WTC11 (cell line): ENCODE measurements around the gene AP1S1. TPM values are rescaled to one million over a fixed set of nuclear protein-coding genes. Genes with fewer than 3 reads are reported as not detected.

ENCODE experiments used
- ATAC-seq: fragments of 200-7000 bp; cut with Tn5 transposase; 2 replicates; pipeline ENCODE4 v1.10.0; 2021; ENCODE audit warnings: mild to moderate bottlenecking, moderate library complexity
- CTCF ChIA-PET: fragments of 300-600 bp; sonication (Branson Sonifier 250); formaldehyde crosslinking; loops from one replicate; lab custom pipeline; 2021; ENCODE audit warnings: antibody characterized with exemption; lab: Charles Lee
- POLR2A ChIA-PET: fragments of 350-600 bp; sonication (Branson Sonifier 250); formaldehyde crosslinking; loops from one replicate; lab custom pipeline; 2021; ENCODE audit warnings: antibody characterized with exemption; lab: Charles Lee
- DNase-seq: peaks from one replicate; pipeline ENCODE4 v3.0.0; 2021; ENCODE audit warnings: low spot score
- H3K27ac Mint-ChIP-seq: 2 replicates; pipeline ENCODE4 v1.8.0; 2021; ENCODE audit warnings: mixed read lengths
- H3K27me3 Mint-ChIP-seq: 2 replicates; pipeline ENCODE4 v1.8.0; 2021; ENCODE audit warnings: low read depth, mild to moderate bottlenecking, moderate library complexity, mixed read lengths
- H3K36me3 Mint-ChIP-seq: 2 replicates; pipeline ENCODE4 v1.8.0; 2021; ENCODE audit warnings: mixed read lengths
- H3K4me1 Mint-ChIP-seq: 2 replicates; pipeline ENCODE4 v1.8.0; 2022; ENCODE audit warnings: mixed read lengths
- H3K4me3 Mint-ChIP-seq: 2 replicates; pipeline ENCODE4 v1.8.0; 2021; ENCODE audit warnings: mild to moderate bottlenecking, moderate library complexity, mixed read lengths
- H3K9me3 Mint-ChIP-seq: 2 replicates; pipeline ENCODE4 v1.8.0; 2021; ENCODE audit warnings: mixed read lengths
- ATF1 ChIP-seq: sonication (generic); formaldehyde crosslinking; IDR thresholded peaks from 2 replicates; pipeline ENCODE4 v1.8.1; 2023; ENCODE audit warnings: mild to moderate bottlenecking, moderate library complexity, missing genetic modification reagents
- CREB1 ChIP-seq: sonication (generic); formaldehyde crosslinking; IDR thresholded peaks from 2 replicates; pipeline ENCODE4 v1.8.0; 2023; ENCODE audit warnings: mild to moderate bottlenecking, missing genetic modification reagents
- CTCF ChIP-seq: fragments of 200-600 bp; IDR thresholded peaks from 2 replicates; pipeline ENCODE4 v1.8.0; 2022; ENCODE audit warnings: antibody characterized with exemption
- E2F1 ChIP-seq: sonication (generic); formaldehyde crosslinking; IDR thresholded peaks from 2 replicates; pipeline ENCODE4 v1.8.0; 2022; ENCODE audit warnings: mild to moderate bottlenecking, missing genetic modification reagents
- E2F5 ChIP-seq: sonication (generic); formaldehyde crosslinking; IDR thresholded peaks from 2 replicates; pipeline ENCODE4 v1.8.1; 2022; ENCODE audit warnings: mild to moderate bottlenecking, moderate library complexity, missing genetic modification reagents
- ERG ChIP-seq: fragments of 250-450 bp; sonication (Bioruptor Pico); IDR thresholded peaks from 2 replicates; pipeline ENCODE4 v1.8.0; 2021; ENCODE audit warnings: mild to moderate bottlenecking
- FOXP1 ChIP-seq: sonication (generic); formaldehyde crosslinking; IDR thresholded peaks from 2 replicates; pipeline ENCODE4 v1.8.0; 2022; ENCODE audit warnings: missing genetic modification reagents, mild to moderate bottlenecking, moderate library complexity, borderline replicate concordance
- JAZF1 ChIP-seq: fragments of 250-450 bp; sonication (Bioruptor Pico); IDR thresholded peaks from 2 replicates; pipeline ENCODE4 v1.9.0; 2021; ENCODE audit warnings: moderate library complexity, mild to moderate bottlenecking, inconsistent platforms
- KAT7 ChIP-seq: sonication (generic); formaldehyde crosslinking; IDR thresholded peaks from 2 replicates; pipeline ENCODE4 v1.8.1; 2023; ENCODE audit warnings: missing genetic modification reagents, mild to moderate bottlenecking, borderline replicate concordance
- MXD4 ChIP-seq: fragments of 250-450 bp; sonication (Bioruptor Pico); IDR thresholded peaks from 2 replicates; pipeline ENCODE4 v1.8.0; 2021; ENCODE audit warnings: mild to moderate bottlenecking, moderate library complexity, borderline replicate concordance
- NFE2L1 ChIP-seq: sonication (generic); formaldehyde crosslinking; IDR thresholded peaks from 2 replicates; pipeline ENCODE4 v1.8.1; 2023; ENCODE audit warnings: missing genetic modification reagents
- NR2C2 ChIP-seq: sonication (generic); formaldehyde crosslinking; IDR thresholded peaks from 2 replicates; pipeline ENCODE4 v1.8.0; 2022; ENCODE audit warnings: mild to moderate bottlenecking, missing genetic modification reagents
- RELA ChIP-seq: sonication (generic); formaldehyde crosslinking; IDR thresholded peaks from 2 replicates; pipeline ENCODE4 v1.8.1; 2022; ENCODE audit warnings: missing genetic modification reagents, mild to moderate bottlenecking, borderline replicate concordance
- TCF7 ChIP-seq: sonication (generic); formaldehyde crosslinking; IDR thresholded peaks from 2 replicates; pipeline ENCODE4 v1.8.0; 2022; ENCODE audit warnings: mild to moderate bottlenecking, low read depth, missing genetic modification reagents, moderate library complexity
- TP53 ChIP-seq: sonication (generic); formaldehyde crosslinking; IDR thresholded peaks from 2 replicates; pipeline ENCODE4 v1.8.1; 2023; ENCODE audit warnings: mild to moderate bottlenecking, missing genetic modification reagents
- USF1 ChIP-seq: sonication (generic); formaldehyde crosslinking; IDR thresholded peaks from 2 replicates; pipeline ENCODE4 v1.8.0; 2022; ENCODE audit warnings: mild to moderate bottlenecking, missing genetic modification reagents
- ZNF138 ChIP-seq: sonication (generic); formaldehyde crosslinking; conservative IDR thresholded peaks from 2 replicates; pipeline ENCODE4 v1.8.1; 2022; ENCODE audit warnings: mild to moderate bottlenecking, moderate library complexity, missing genetic modification reagents
- ZNF232 ChIP-seq: sonication (generic); formaldehyde crosslinking; IDR thresholded peaks from 2 replicates; pipeline ENCODE4 v1.8.0; 2022; ENCODE audit warnings: mild to moderate bottlenecking, missing genetic modification reagents
- ZNF281 ChIP-seq: sonication (generic); formaldehyde crosslinking; IDR thresholded peaks from 2 replicates; pipeline ENCODE4 v1.8.0; 2023; ENCODE audit warnings: mild to moderate bottlenecking, missing genetic modification reagents
- ZNF671 ChIP-seq: fragments of 250-450 bp; sonication (Bioruptor Pico); IDR thresholded peaks from 2 replicates; pipeline ENCODE4 v1.8.0; 2021; ENCODE audit warnings: mild to moderate bottlenecking
- total RNA-seq: library from RNA; stranded (reverse); gene quantifications from 3 replicates; pipeline ENCODE4 v1.2.3, GENCODE V29; 2021

Gene AP1S1
- total RNA-seq, 1 experiment from 2014 or later: 60.7 TPM

- TF ChIP-seq ZNF281 (CRISPR knock-in tag): no peak
- no peak for TF ChIP-seq NR2C2 (CRISPR knock-in tag)
- no peak for TF ChIP-seq CTCF
- TF ChIP-seq RELA (CRISPR knock-in tag): no peak
- no peak for TF ChIP-seq KAT7 (CRISPR knock-in tag)
- TF ChIP-seq MXD4 (CRISPR knock-in tag): no peak
- TF ChIP-seq JAZF1 (CRISPR knock-in tag): no peak
- TF ChIP-seq TP53: peak; percentile 85; the same call in 1 of the 2 replicates
- TF ChIP-seq E2F5: no peak; the same call in 1 of the 2 replicates
These were observed 10.0 kb downstream of the AP1S1 start (continued) for GRCh38 chr7:101164071-101164840.

GRCh38 chr7:101165075-101165957 lies 11.0 kb downstream of the AP1S1 start, which contains the start of gene VGF:
Gene VGF, minus strand, starts transcription at chr7:101165569. Its CDS starts 726 bp downstream, at chr7:101164843.
- Mint-ChIP-seq H3K9me3 (no peaks in the 10 kb centered on the region), H3K36me3 (no peaks in the 10 kb centered on the region), H3K4me1 (peaks cover 65% of the 10 kb centered on the region), H3K27ac (peak within 1 kb of the TSS; percentile 20; the same call in 1 of the 2 replicates), H3K4me3 (peak within 1 kb of the TSS; percentile 81), H3K27me3 (peaks cover 67% of the 10 kb centered on the region)
- DNase-seq: peak; percentile 98
- ATAC-seq: peak; percentile 46
- ChIA-PET POLR2A (interaction anchor here (0.5 to 2.4 kb wide), 9 partner anchors 9 to 276 kb away, joined by 3 to 14 read pairs (median 4); no protein-coding TSS in a partner anchor), CTCF (interaction anchor here (0.5 to 9.0 kb wide), 20 partner anchors 9 to 199 kb away, joined by 3 to 103 read pairs (median 4); partner anchors contain the start of genes NAT16, PLOD3, SERPINE1 and TRIM56)
- TF ChIP-seq E2F1 (CRISPR knock-in tag) (peak; percentile 89; the same call in 1 of the 2 replicates), ATF1 (peak; percentile 96), FOXP1 (CRISPR knock-in tag) (peak; percentile 99), ERG (CRISPR knock-in tag) (no peak), ZNF671 (CRISPR knock-in tag) (no peak), CREB1 (CRISPR knock-in tag) (peak; percentile 95), JAZF1 (CRISPR knock-in tag) (no peak), ZNF138 (CRISPR knock-in tag) (0 out of 2 replicates have a peak, but pooled peaks have one; percentile 63), TCF7 (CRISPR knock-in tag) (peak; percentile 95), NFE2L1 (CRISPR knock-in tag) (peak; percentile 84; the same call in 1 of the 2 replicates), USF1 (CRISPR knock-in tag) (peak; percentile 99), ZNF232 (CRISPR knock-in tag) (peak; percentile 98), KAT7 (CRISPR knock-in tag) (peak; percentile 78; the same call in 1 of the 2 replicates), CTCF (no peak), RELA (CRISPR knock-in tag) (peak; percentile 92)
